ENCODE results near the gene WTIP. TPM values are rescaled to one million over a fixed set of nuclear protein-coding genes. Genes with fewer than 3 reads are reported as not detected.
"Not testable (repeated sequence)": the region's sequence is repeated elsewhere in the genome, so short reads cannot be mapped to it uniquely, and the experiment has no call there.

The WTIP gene
- total RNA-seq, 1 donor from 2014 or later: 28.2 TPM

DNA sequence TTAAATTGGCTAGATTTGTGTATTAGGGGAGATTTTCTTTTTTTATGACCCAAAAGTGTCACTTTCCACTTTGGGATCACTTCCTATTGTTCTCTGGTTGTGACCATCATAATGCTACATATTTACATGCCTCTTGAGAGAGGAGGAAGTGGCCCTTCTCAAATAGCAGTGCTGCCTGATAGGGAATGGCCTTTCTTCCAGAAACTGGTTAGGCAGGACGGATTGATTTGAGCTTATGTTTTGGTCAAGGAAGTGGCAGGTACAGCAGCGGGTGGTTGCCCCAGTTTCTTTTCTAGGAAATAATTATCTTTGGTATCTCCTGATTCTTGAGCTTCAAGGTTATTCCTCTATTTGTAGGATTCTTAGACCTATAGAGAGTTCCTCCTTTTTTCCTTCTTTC, 21.9 kb upstream of the WTIP start:
- TF ChIP-seq EZH2phosphoT487 (IDR thresholded peaks at IDR 0.05): no peak
- no peak for TF ChIP-seq EZH2 (IDR thresholded peaks at IDR 0.05)
- TF ChIP-seq, protein P1, sequence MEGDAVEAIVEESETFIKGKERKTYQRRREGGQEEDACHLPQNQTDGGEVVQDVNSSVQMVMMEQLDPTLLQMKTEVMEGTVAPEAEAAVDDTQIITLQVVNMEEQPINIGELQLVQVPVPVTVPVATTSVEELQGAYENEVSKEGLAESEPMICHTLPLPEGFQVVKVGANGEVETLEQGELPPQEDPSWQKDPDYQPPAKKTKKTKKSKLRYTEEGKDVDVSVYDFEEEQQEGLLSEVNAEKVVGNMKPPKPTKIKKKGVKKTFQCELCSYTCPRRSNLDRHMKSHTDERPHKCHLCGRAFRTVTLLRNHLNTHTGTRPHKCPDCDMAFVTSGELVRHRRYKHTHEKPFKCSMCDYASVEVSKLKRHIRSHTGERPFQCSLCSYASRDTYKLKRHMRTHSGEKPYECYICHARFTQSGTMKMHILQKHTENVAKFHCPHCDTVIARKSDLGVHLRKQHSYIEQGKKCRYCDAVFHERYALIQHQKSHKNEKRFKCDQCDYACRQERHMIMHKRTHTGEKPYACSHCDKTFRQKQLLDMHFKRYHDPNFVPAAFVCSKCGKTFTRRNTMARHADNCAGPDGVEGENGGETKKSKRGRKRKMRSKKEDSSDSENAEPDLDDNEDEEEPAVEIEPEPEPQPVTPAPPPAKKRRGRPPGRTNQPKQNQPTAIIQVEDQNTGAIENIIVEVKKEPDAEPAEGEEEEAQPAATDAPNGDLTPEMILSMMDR (IDR thresholded peaks at IDR 0.05): no peak
- peaks cover 51% of the 10 kb centered on the region for H3K36me3 Mint-ChIP-seq
- H3K4me1 ChIP-seq: no peaks in the 10 kb centered on the region
- H3K27me3 Mint-ChIP-seq (ENCODE audit: insufficient read depth, low read depth): no peaks in the 10 kb centered on the region
- H3K27me3 ChIP-seq: no peaks in the 10 kb centered on the region
- no peak overlapping the region for H3K4me3 Mint-ChIP-seq
- no peak overlapping the region for H3K27ac ChIP-seq
- no peaks in the 10 kb centered on the region for H3F3A ChIP-seq (ENCODE audit: low read depth)
- peaks cover 42% of the 10 kb centered on the region for H3K36me3 ChIP-seq
- DNase-seq (ENCODE audit: low spot score): no peak
- H2AFZ ChIP-seq (replicated peaks): no peak overlapping the region
- H3K79me2 ChIP-seq (ENCODE audit: low read depth): peaks cover 94% of the 10 kb centered on the region
- peaks cover 55% of the 10 kb centered on the region for H4K20me1 ChIP-seq (ENCODE audit: low read depth)
- H3K9me3 Mint-ChIP-seq: no peaks in the 10 kb centered on the region
- no peaks in the 10 kb centered on the region for H3K4me1 Mint-ChIP-seq
- H3K4me2 ChIP-seq: no peak overlapping the region
- no peak overlapping the region for H3K4me3 ChIP-seq
- no peaks in the 10 kb centered on the region for H3K9me3 ChIP-seq (ENCODE audit: low read depth)
- no peak overlapping the region for H3K27ac Mint-ChIP-seq
- H3K9ac ChIP-seq: no peak overlapping the region

DNA sequence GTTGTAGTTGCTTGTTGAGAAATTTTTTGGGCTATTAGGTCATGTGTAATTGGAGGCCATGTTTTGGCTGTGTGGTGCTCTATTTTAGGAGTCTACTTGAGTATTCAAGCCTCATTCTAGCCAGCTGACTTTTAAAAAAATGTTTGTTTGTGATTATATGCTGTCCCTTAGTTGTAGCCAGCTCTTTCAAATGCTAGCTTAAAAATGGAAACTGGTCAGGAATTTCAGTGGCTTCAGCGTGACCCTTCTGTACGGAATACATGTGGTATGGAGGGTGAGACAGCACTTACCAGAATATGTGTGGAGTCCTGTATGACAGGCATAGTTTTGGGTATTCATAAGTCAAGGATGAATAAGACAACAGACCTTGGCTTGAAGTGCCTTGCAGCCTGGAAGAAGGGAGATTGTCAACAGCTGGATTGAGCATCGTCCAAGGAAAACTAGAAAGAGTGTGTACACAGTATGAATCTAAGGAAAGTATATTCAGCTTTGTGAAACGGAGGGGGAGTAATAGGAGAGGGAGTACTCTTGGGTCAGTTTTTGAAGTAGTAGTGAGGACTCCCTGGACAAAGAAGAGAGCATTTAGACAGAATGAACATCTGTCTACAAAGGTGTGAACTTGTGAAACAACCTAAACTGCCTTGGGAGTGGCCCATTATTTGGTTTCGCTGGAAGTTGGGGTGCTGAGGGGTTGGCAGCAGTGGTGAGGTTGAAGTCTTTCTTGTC, 20.0 kb upstream of the WTIP start:
- H4K20me1 ChIP-seq (ENCODE audit: low read depth): peaks cover 50% of the 10 kb centered on the region
- no peak for DNase-seq (ENCODE audit: low spot score)
- peaks cover 39% of the 10 kb centered on the region for H3K36me3 ChIP-seq
- H3K27me3 Mint-ChIP-seq (ENCODE audit: insufficient read depth, low read depth): no peaks in the 10 kb centered on the region
- no peaks in the 10 kb centered on the region for H3F3A ChIP-seq (ENCODE audit: low read depth)
- peaks cover 55% of the 10 kb centered on the region for H3K36me3 Mint-ChIP-seq
- no peak overlapping the region for H3K4me3 Mint-ChIP-seq
- H3K4me1 Mint-ChIP-seq: no peaks in the 10 kb centered on the region
- no peaks in the 10 kb centered on the region for H3K9me3 ChIP-seq (ENCODE audit: low read depth)
- no peak overlapping the region for H3K4me2 ChIP-seq
- H3K27ac ChIP-seq: no peak overlapping the region
- H3K4me1 ChIP-seq: no peaks in the 10 kb centered on the region
- no peak overlapping the region for H3K9ac ChIP-seq
- no peak overlapping the region for H3K27ac Mint-ChIP-seq
- H3K79me2 ChIP-seq (ENCODE audit: low read depth): peaks cover 93% of the 10 kb centered on the region
- no peak overlapping the region for H3K4me3 ChIP-seq
- H3K27me3 ChIP-seq: no peaks in the 10 kb centered on the region
- no peak overlapping the region for H2AFZ ChIP-seq (replicated peaks)
- TF ChIP-seq EZH2 (IDR thresholded peaks at IDR 0.05) (no peak), EZH2phosphoT487 (IDR thresholded peaks at IDR 0.05) (no peak)
- TF ChIP-seq, protein P1 (IDR thresholded peaks at IDR 0.05): no peak
- H3K9me3 Mint-ChIP-seq: no peaks in the 10 kb centered on the region

- Histone ChIP-seq H4K20me1 (ENCODE audit: low read depth) (peaks cover 38% of the 10 kb centered on the region), H3K36me3 (peaks cover 35% of the 10 kb centered on the region), H3K79me2 (ENCODE audit: low read depth) (peaks cover 64% of the 10 kb centered on the region)
- not testable (repeated sequence) for H3K4me3 Mint-ChIP-seq; H3K27me3 ChIP-seq; H3F3A ChIP-seq (ENCODE audit: low read depth); H3K9me3 Mint-ChIP-seq; DNase-seq (ENCODE audit: low spot score); H3K4me1 Mint-ChIP-seq; H3K27me3 Mint-ChIP-seq (ENCODE audit: insufficient read depth, low read depth); H3K9me3 ChIP-seq (ENCODE audit: low read depth); H2AFZ ChIP-seq (replicated peaks); H3K4me2 ChIP-seq; H3K4me3 ChIP-seq; H3K27ac ChIP-seq; H3K4me1 ChIP-seq; H3K27ac Mint-ChIP-seq; H3K9ac ChIP-seq
- H3K36me3 Mint-ChIP-seq: peaks cover 53% of the 10 kb centered on the region
Observed at GRCh38 chr19:34464785-34465184, 16.8 kb upstream of the WTIP start.

GRCh38 chr19:34468409-34468808, 13.1 kb upstream of the WTIP start:
- Histone ChIP-seq H3K4me1 (no peaks in the 10 kb centered on the region), H3K4me2 (no peak overlapping the region), H3K79me2 (ENCODE audit: low read depth) (peaks cover 29% of the 10 kb centered on the region), H3K4me3 (no peak overlapping the region), H4K20me1 (ENCODE audit: low read depth) (peaks cover 18% of the 10 kb centered on the region), H2AFZ (replicated peaks) (no peak overlapping the region), H3K9me3 (ENCODE audit: low read depth) (no peaks in the 10 kb centered on the region), H3K9ac (no peak overlapping the region), H3K27me3 (no peaks in the 10 kb centered on the region), H3F3A (ENCODE audit: low read depth) (no peaks in the 10 kb centered on the region), H3K36me3 (peaks cover 23% of the 10 kb centered on the region), H3K27ac (no peak overlapping the region)
- no peaks in the 10 kb centered on the region for H3K9me3 Mint-ChIP-seq
- H3K4me3 Mint-ChIP-seq: no peak overlapping the region
- TF ChIP-seq EZH2 (IDR thresholded peaks at IDR 0.05): no peak
- TF ChIP-seq, protein P1 (IDR thresholded peaks at IDR 0.05): no peak
- TF ChIP-seq EZH2phosphoT487 (IDR thresholded peaks at IDR 0.05): no peak
- no peak for DNase-seq (ENCODE audit: low spot score)
- no peaks in the 10 kb centered on the region for H3K4me1 Mint-ChIP-seq
- peaks cover 4% of the 10 kb centered on the region for H3K27me3 Mint-ChIP-seq (ENCODE audit: insufficient read depth, low read depth)
- no peak overlapping the region for H3K27ac Mint-ChIP-seq
- H3K36me3 Mint-ChIP-seq: peaks cover 43% of the 10 kb centered on the region

- H3K4me3 Mint-ChIP-seq; H3K27ac Mint-ChIP-seq; DNase-seq (ENCODE audit: low spot score); H3K9me3 ChIP-seq (ENCODE audit: low read depth); H3K4me1 Mint-ChIP-seq; H3K4me3 ChIP-seq; H3K4me1 ChIP-seq; H3K27me3 ChIP-seq; H2AFZ ChIP-seq (replicated peaks); H3K9me3 Mint-ChIP-seq; H3F3A ChIP-seq (ENCODE audit: low read depth); H3K27me3 Mint-ChIP-seq (ENCODE audit: insufficient read depth, low read depth); H3K9ac ChIP-seq; H3K4me2 ChIP-seq; H3K27ac ChIP-seq: not testable (repeated sequence)
- Histone ChIP-seq H3K36me3 (peaks cover 20% of the 10 kb centered on the region), H4K20me1 (ENCODE audit: low read depth) (peaks cover 18% of the 10 kb centered on the region), H3K79me2 (ENCODE audit: low read depth) (peaks cover 23% of the 10 kb centered on the region)
- H3K36me3 Mint-ChIP-seq: peaks cover 38% of the 10 kb centered on the region
Observed at GRCh38 chr19:34469026-34469425, 12.5 kb upstream of the WTIP start.
